GM21528 (cell line): ENCODE results near the gene HTR3A.

Experiments used
- ATAC-seq: cut with Tn5 transposase; IDR thresholded peaks from one replicate; pipeline ENCODE4 v1.9.1; 2021; ENCODE audit warnings: mild to moderate bottlenecking, moderate library complexity; ENCODE audit not compliant: unreplicated experiment, low FRiP score

The HTR3A gene

GRCh38 chr11:113977701-113978100, 2.8 kb downstream of the HTR3A start:
- ATAC-seq, result no peak

- ATAC-seq, result no peak
Measured at GRCh38 chr11:113979431-113979830, 4.5 kb downstream of the HTR3A start.

- no peak for ATAC-seq
Measured at GRCh38 chr11:113980785-113981184, 5.9 kb downstream of the HTR3A start.

GRCh38 chr11:113982306-113982705, 7.4 kb downstream of the HTR3A start:
- no peak for ATAC-seq

GRCh38 chr11:113984781-113985180, 9.9 kb downstream of the HTR3A start:
- ATAC-seq, result no peak

GRCh38 chr11:113985906-113986305, 11.0 kb downstream of the HTR3A start:
- no peak for ATAC-seq

GRCh38 chr11:113986351-113987140, 11.6 kb downstream of the HTR3A start:
- no peak for ATAC-seq

GRCh38 chr11:113989381-113989780, 14.5 kb downstream of the HTR3A start:
- no peak for ATAC-seq

- ATAC-seq, result no peak
Measured at GRCh38 chr11:113989916-113990315, 15.0 kb downstream of the HTR3A start.

- ATAC-seq, result no peak
Measured at GRCh38 chr11:113991170-113991569, 16.3 kb downstream of the HTR3A start.

- ATAC-seq, result no peak
Measured at GRCh38 chr11:113991718-113992458, 17.0 kb downstream of the HTR3A start.

- ATAC-seq, result no peak
Measured at GRCh38 chr11:113992459-113993110, 17.7 kb downstream of the HTR3A start.

- ATAC-seq, result no peak
Measured at GRCh38 chr11:113994077-113994954, 19.4 kb downstream of the HTR3A start.

GRCh38 chr11:113997473-113997872, 22.6 kb downstream of the HTR3A start:
- ATAC-seq, result no peak

- no peak for ATAC-seq
Measured at GRCh38 chr11:113998574-113998973, 23.7 kb downstream of the HTR3A start.

- no peak for ATAC-seq
Measured at GRCh38 chr11:114000526-114000925, 25.6 kb downstream of the HTR3A start.

- no peak for ATAC-seq
Measured at GRCh38 chr11:114001416-114001815, 26.5 kb downstream of the HTR3A start.

GRCh38 chr11:114008331-114008730, 33.4 kb downstream of the HTR3A start:
- no peak for ATAC-seq

GRCh38 chr11:114010931-114011330, 36.0 kb downstream of the HTR3A start:
- ATAC-seq, result no peak

GRCh38 chr11:114011443-114011842, 36.5 kb downstream of the HTR3A start:
- ATAC-seq, result no peak
